ENCODE measurements around the gene XKR3.

- TF ChIP-seq CTCF (IDR thresholded peaks at IDR 0.05; ENCODE audit: insufficient read depth, low read length) (no peak), GABPA (IDR thresholded peaks at IDR 0.05; ENCODE audit: low read depth) (no peak)
Observed at GRCh38 chr22:16789860-16790493, 35.2 kb downstream of the XKR3 start.
